ENCODE measurements around the gene DOK7. TPM values are rescaled to one million over a fixed set of nuclear protein-coding genes. Genes with fewer than 3 reads are reported as not detected.
"Not testable (repeated sequence)": the region's sequence is repeated elsewhere in the genome, so short reads cannot be mapped to it uniquely, and the experiment has no call there.

Gene DOK7
- total and polyA plus RNA-seq, 2 of the 4 experiments (the other 2 are of a cell fraction), result not detected

DNA sequence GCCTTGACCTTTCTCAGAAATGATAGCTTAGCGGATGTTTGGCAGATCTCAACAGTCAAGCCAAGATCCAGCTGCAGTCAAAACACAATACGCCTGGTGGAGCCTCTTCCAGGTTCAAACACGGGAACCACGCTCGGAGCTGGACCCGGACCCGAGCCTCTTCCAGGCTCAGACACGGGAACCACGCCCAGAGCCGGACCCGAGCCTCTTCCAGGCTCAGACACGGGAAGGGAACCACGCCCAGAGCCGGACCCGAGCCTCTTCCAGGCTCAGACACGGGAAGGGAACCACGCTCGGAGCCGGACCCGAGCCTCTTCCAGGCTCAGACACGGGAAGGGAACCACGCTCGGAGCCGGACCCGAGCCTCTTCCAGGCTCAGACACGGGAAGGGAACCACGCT is 48.5 kb downstream of the DOK7 start:
- H3K9ac ChIP-seq (ENCODE audit: low read depth, low read length); H3K18ac ChIP-seq (ENCODE audit: low read depth, low read length); H4K91ac ChIP-seq (ENCODE audit: insufficient read depth, low read depth, low read length); H3K9me1 ChIP-seq (ENCODE audit: insufficient read depth, low read length); H3K4me2 ChIP-seq (ENCODE audit: low read depth, low read length); POLR2A ChIA-PET (ENCODE audit: unreplicated experiment); H2AK9ac ChIP-seq (replicated peaks; ENCODE audit: low read depth, low read length, poor library complexity); H3K4me1 ChIP-seq (ENCODE audit: control insufficient read depth, insufficient read depth, low read length); intact Hi-C loops (cut with micrococcal nuclease); H2BK20ac ChIP-seq (ENCODE audit: low read depth, low read length); ATAC-seq (ENCODE audit: low read depth); H3K23ac ChIP-seq (ENCODE audit: low read depth, low read length); in situ Hi-C loops (cut with MboI; ENCODE audit: low sequenced_read_pairs); H2BK5ac ChIP-seq (ENCODE audit: low read depth, low read length, poor library complexity, severe bottlenecking); H4K5ac ChIP-seq (ENCODE audit: low read depth, low read length); H3K4me3 ChIP-seq (ENCODE audit: insufficient read depth, low read depth, low read length); H3K27me3 ChIP-seq (ENCODE audit: control insufficient read depth, insufficient read depth, low read length); H2AK5ac ChIP-seq (ENCODE audit: low read depth, low read length); H2BK120ac ChIP-seq (ENCODE audit: low read depth, low read length); DNase-seq; H4K20me1 ChIP-seq (ENCODE audit: insufficient read depth, low read length); CTCF ChIA-PET; H2AFZ ChIP-seq (replicated peaks; ENCODE audit: low read length, poor library complexity); H3K56ac ChIP-seq (ENCODE audit: extremely low read depth, insufficient read depth, low read length); dilution Hi-C loops (cut with HindIII; ENCODE audit: low sequenced_read_pairs, unreplicated experiment); H4K8ac ChIP-seq (ENCODE audit: low read depth in 2 of 2, low read length in 2 of 2); H3K9me3 ChIP-seq (ENCODE audit: control insufficient read depth, insufficient read depth, low read length); H3K14ac ChIP-seq (replicated peaks; ENCODE audit: low read depth, low read length); H3K4ac ChIP-seq (ENCODE audit: low read depth, low read length); BruUV-seq (replicated peaks); H3K27ac ChIP-seq (ENCODE audit: insufficient read depth, low read length); H2BK15ac ChIP-seq (ENCODE audit: low read depth, low read length): not testable (repeated sequence)
- 100% methylated on average over 4 of the region's 27 CpGs; no CpG with 5 or more reads in 1 of the 2 experiments for WGBS, 2 experiments (ENCODE audit: extremely low coverage in 2 of 2, insufficient read length in 1 of 2)
- peaks cover 54% of the 10 kb centered on the region for H3K36me3 ChIP-seq (ENCODE audit: control insufficient read depth, insufficient read depth, low read length)
- H3K79me1 ChIP-seq (ENCODE audit: low read depth in 1 of 2, low read length in 2 of 2), result peaks cover 4 to 17% of the 10 kb centered on the region in 2 experiments; a peak in 3 of 4 replicates
